Measurements from ENCODE around the gene NEDD1. TPM values are rescaled to one million over a fixed set of nuclear protein-coding genes. Genes with fewer than 3 reads are reported as not detected.
A peak's percentile ranks its signal among the peaks of the same experiment; 100 is the strongest.

The NEDD1 gene
- total and polyA plus RNA-seq, 12 donors = 5.3 to 18.7 (median 14.4) TPM

DNA sequence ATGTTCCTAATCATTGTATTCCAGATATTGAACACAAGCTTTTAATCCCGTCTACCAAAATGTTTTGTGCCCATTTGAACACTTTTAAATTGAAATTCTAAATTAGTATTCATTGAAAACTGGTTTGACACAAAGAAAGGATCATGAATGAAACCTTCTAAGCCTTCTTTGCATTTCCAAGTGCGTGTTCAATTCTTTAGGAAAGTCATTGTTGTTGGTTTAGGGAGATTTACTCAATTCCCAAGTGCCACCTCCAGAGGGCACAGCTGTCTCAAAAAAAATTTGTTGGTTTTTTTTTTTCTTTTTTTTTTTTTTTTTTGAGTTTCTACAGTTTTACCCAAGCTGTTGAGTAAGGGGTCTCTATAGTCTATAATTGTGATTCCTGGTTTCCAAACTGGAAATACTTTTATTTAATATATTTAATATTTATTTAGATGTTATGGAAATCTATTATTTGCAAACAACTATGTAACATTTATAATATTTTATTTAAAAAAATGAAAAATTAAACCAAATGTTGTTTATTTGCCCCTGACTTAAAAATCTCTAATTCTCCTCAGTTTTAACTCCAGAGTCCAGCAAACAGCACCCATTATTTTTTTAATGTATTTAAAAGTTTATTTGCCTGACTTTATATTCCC is 79.9 kb downstream of the NEDD1 start:
- TF ChIP-seq, protein P1, sequence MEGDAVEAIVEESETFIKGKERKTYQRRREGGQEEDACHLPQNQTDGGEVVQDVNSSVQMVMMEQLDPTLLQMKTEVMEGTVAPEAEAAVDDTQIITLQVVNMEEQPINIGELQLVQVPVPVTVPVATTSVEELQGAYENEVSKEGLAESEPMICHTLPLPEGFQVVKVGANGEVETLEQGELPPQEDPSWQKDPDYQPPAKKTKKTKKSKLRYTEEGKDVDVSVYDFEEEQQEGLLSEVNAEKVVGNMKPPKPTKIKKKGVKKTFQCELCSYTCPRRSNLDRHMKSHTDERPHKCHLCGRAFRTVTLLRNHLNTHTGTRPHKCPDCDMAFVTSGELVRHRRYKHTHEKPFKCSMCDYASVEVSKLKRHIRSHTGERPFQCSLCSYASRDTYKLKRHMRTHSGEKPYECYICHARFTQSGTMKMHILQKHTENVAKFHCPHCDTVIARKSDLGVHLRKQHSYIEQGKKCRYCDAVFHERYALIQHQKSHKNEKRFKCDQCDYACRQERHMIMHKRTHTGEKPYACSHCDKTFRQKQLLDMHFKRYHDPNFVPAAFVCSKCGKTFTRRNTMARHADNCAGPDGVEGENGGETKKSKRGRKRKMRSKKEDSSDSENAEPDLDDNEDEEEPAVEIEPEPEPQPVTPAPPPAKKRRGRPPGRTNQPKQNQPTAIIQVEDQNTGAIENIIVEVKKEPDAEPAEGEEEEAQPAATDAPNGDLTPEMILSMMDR (IDR thresholded peaks at IDR 0.05) = peak in 6 of 9 donors; percentile 42 to 60 (median 44)
- no peak for ATAC-seq

DNA sequence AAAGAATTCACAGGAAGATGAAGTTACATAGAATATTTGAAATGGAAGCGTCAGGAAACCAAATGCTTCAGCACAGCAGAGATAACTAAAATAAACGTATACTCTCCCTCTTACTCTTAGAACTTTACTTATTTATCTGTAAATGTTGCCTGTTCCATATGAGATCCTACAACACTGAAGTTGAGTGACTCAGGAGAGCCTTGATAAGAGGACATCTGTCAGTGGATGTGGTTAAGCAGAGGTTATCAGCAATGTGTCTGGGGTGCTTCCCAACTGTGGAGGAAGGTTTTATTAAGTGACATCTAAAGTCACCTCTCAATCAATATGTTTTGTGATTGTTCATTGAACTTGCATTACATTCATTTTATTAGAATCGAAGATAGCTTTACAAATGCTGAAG is 81.9 kb downstream of the NEDD1 start:
- H3K27me3 ChIP-seq = peaks cover 0 to 64% (median 34%) of the 10 kb centered on the region in 7 donors
- 54 to 57% methylated on average over 3 of the region's 3 CpGs for WGBS, 2 donors

More for the DNA sequence above, 79.9 kb downstream of the NEDD1 start:
- intact Hi-C loops (cut with DNase I) = loop anchor here in 9 of 10 donors (2.0 to 10.0 kb wide), 10 partner anchors 318 to 1410 kb away; no protein-coding TSS in a partner anchor
- H3K27me3 ChIP-seq = peaks cover 0 to 55% (median 23%) of the 10 kb centered on the region in 7 donors
- no peaks in the 10 kb centered on the region for H3K36me3 ChIP-seq
- H3K9me3 ChIP-seq = no peaks in the 10 kb centered on the region
- DNase-seq = no peak
- peaks cover 0 to 8% (median 6%) of the 10 kb centered on the region in 9 donors for H3K4me1 ChIP-seq
- 44 to 64% methylated on average over 2 of the region's 2 CpGs for WGBS, 2 donors
- no peak overlapping the region for H3K27ac ChIP-seq
- no peak overlapping the region for H3K4me3 ChIP-seq

DNA sequence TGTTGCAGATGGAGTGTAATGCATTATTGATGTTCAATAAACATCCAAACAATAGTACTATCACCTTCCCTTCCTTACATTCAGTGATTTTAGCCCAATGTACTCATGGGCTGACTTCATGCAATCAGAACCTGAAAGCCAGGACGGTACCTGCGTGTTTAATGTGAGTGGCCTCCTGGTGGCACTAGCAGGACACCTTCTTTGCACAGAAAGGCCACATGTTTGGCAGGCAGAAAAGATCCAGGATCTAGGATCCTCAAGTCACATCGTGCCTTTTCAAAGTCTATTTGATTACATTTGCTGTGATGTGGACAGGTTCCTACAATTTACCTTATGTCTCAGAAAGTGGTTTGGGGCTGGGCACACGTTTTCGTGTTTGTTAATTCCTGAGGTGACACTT is 82.9 kb downstream of the NEDD1 start:
- no peak overlapping the region for H3K4me3 ChIP-seq
- no peaks in the 10 kb centered on the region for H3K36me3 ChIP-seq
- 53 to 66% methylated on average over 5 of the region's 5 CpGs for WGBS, 2 donors
- no peaks in the 10 kb centered on the region for H3K9me3 ChIP-seq
- intact Hi-C loops (cut with DNase I) = loop anchor here in 9 of 10 donors (5.0 to 10.0 kb wide), 10 partner anchors 315 to 1555 kb away; no protein-coding TSS in a partner anchor
- ATAC-seq (no peak), DNase-seq (no peak)
- peaks cover 0 to 8% (median 6%) of the 10 kb centered on the region in 9 donors for H3K4me1 ChIP-seq
- TF ChIP-seq, protein P1 (IDR thresholded peaks at IDR 0.05) = peak in 2 of 9 donors; percentile 7 to 12
- H3K27ac ChIP-seq = no peak overlapping the region
- H3K27me3 ChIP-seq = peaks cover 0 to 62% (median 38%) of the 10 kb centered on the region in 7 donors

More for the DNA sequence above, 81.9 kb downstream of the NEDD1 start:
- no peak overlapping the region for H3K4me3 ChIP-seq
- no peak for DNase-seq
- no peak overlapping the region for H3K27ac ChIP-seq
- no peaks in the 10 kb centered on the region for H3K9me3 ChIP-seq
- H3K4me1 ChIP-seq = peaks cover 0 to 8% (median 6%) of the 10 kb centered on the region in 9 donors
- no peaks in the 10 kb centered on the region for H3K36me3 ChIP-seq
- no peak for ATAC-seq
- intact Hi-C loops (cut with DNase I) = loop anchor here in 9 of 10 donors (5.0 to 10.0 kb wide), 9 partner anchors 316 to 1408 kb away; no protein-coding TSS in a partner anchor
- TF ChIP-seq, protein P1 (IDR thresholded peaks at IDR 0.05) = no peak

DNA sequence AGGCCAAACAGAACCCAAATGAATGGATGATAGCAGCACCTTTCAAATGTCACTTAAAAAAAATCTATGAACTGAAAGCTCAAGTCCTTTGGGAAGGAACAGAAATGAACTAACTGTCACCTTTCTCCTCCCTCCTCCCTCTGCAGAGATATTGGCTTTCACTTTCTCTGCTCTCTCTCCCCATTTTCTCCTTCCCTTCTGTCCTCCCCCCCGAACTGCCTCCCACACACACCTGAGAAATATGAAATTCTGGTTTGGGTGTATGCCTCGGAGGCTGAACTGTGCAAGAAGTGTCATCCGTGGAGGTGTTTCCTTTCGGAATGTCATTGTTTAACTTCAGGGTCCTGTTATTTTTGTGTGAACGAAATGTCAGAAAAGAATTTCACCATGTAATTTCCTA is 87.8 kb downstream of the NEDD1 start:
- intact Hi-C loops (cut with DNase I) = loop anchor here in 1 of 10 donors (5.0 to 10.0 kb wide), 2 partner anchors 312 to 1550 kb away; no protein-coding TSS in a partner anchor
- H3K27me3 ChIP-seq = peaks cover 0 to 56% (median 27%) of the 10 kb centered on the region in 7 donors
- TF ChIP-seq, protein P1 (IDR thresholded peaks at IDR 0.05) = no peak
- WGBS, 2 donors = 52 to 56% methylated on average over 5 of the region's 5 CpGs
- ATAC-seq = no peak
- no peaks in the 10 kb centered on the region for H3K4me1 ChIP-seq
- H3K27ac ChIP-seq = no peak overlapping the region
- H3K9me3 ChIP-seq = no peaks in the 10 kb centered on the region
- DNase-seq = no peak
- H3K4me3 ChIP-seq = no peak overlapping the region
- H3K36me3 ChIP-seq = no peaks in the 10 kb centered on the region

Measured in heart right ventricle (tissue), 16 donors.